T-helper 2 cell treated with Interferon-gamma antibody and Interleukin-4, amounts not matched to agents 100 ng/mL and 5 ng/mL, for 36 hours (primary cell): ENCODE measurements around the gene SPOPL. TPM values are rescaled to one million over a fixed set of nuclear protein-coding genes. Genes with fewer than 3 reads are reported as not detected.
"Not testable (repeated sequence)": the region's sequence is repeated elsewhere in the genome, so short reads cannot be mapped to it uniquely, and the experiment has no call there.

Experiments
- intact Hi-C: fragments of 100-400 bp; cut with micrococcal nuclease; formaldehyde crosslinking; loops from one replicate; pipeline ENCODE4 v1.15.1; 2023
- total RNA-seq: library from RNA; stranded (reverse); gene quantifications from 2 replicates; pipeline ENCODE4 v1.2.3, GENCODE V29; 2022

The SPOPL gene
- total RNA-seq = 12.3 and 13.4 TPM in 2 replicates

DNA sequence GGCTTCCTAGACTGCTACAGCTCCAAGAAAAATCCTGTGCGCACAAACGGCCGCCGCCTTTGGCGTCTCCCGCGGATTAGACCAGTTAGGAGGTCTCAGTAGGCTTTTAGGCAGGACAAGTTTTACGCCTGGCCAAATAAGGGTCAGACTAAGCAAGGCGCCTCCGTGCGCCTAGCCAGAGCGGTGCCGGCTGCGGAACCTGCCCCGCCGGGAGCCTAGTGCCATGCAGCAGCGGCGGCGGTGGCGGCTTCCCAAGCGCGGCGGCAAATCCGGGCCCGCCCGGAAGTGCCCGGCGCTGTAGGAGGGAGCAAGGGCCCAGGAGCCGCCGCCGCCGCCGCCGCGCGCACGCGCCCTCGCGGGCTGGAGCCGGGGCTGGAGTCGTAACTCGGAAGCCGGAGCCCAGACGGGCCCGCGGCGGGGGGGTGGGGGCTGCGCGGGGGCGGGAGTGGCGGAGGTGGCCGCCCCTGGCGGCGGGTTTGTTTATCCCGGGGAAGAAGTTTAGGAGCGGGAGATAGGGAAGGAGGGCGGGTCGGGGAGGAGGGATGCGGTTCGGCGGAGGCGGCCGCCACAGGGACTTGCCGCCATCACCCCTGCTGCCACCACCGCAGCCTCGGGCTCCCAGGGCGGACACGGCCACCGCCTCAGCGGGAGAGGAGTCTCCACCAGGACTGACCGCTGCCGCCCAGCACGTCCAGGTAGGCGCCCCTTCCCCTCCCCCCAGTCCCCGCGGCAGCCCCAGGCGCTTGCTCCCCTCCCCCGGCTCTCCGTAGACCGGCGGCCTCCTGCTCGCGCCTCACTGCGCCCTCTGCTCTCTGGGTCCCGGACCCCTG, at the start of gene SPOPL:
Gene SPOPL (plus strand): TSS at position 346 of the 830 bp plus-strand sequence. CDS start 48,447 bp downstream, outside the sequence.
- intact Hi-C loops = loop anchor here (2.0 kb wide), 1 partner anchor 15 kb away; no protein-coding TSS in a partner anchor

DNA sequence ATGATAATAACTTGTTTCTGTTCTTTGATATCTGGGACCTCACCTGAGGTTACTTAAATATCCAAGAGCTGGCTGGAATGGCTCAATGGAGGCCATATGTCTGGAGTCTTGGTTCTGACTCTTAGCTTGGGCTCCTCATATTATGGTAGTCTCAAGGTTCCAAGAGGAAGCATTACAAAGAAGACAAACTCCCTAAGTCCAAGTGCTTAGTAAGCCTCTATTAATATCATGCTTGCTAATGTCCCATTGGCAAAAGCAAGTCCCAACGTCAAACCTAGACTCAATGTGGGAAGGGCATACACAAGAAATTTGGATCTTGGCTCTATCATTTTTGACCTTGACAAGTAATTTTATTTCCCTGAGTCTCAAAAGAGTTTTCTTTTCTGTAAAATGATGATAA, 49.2 kb upstream of the SPOPL start:
- intact Hi-C loops = no loop called here

DNA sequence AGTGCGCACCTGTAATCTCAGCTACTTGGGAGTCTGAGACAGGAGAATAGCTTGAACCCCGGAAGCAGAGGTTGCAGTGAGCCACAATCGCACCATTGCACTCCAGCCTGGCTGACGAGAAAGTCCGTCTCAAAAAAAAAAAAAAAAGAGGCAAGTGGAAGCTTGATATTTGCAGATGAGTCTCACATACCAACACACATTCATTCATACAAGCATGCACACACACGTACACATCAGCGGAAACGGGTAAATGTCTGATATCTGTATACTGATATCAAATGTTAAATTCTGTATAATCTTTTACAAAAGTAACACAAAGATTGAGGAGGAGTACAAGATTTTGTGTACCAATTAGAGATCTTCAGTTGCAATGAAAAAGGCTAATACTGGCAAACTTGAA, 47.8 kb upstream of the SPOPL start:
- intact Hi-C loops = no loop called here

DNA sequence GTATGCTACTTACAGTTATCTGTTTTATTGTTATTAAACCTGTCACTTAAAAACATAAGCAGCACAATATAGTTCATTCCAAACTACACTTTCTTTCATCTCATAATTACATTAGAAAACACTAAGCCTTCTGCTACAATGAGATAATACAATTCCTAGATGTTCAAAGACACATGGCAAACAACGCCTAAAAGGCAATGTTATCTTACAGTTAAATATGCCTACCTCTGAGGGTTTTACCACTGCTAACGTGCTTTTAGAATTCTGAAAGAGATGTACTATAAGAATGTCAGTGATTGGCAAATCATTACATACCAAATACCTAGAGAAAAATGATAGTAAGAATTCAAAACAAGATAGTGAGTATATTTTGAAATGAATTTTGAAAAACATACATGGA, 46.8 kb upstream of the SPOPL start:
- intact Hi-C loops = no loop called here

DNA sequence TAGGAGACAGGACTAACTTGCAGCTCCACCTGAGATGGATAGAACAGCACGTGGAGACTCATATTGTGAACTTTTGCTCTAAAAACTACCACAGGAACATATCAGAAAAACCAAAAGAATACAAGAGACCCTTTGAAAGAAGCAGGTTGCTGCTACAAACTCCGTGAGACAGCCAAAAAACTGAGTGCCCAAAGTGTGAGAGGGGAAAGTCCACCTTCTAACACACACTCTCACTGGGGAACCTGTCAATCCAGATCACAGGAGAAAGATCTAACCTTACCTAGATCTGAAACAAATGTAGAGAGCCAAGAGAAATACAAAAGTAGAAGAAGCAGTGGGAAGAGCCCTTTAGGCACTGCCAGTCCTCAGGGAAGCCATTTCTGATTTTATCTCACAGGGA, 46.3 kb upstream of the SPOPL start:
- intact Hi-C loops = no loop called here

DNA sequence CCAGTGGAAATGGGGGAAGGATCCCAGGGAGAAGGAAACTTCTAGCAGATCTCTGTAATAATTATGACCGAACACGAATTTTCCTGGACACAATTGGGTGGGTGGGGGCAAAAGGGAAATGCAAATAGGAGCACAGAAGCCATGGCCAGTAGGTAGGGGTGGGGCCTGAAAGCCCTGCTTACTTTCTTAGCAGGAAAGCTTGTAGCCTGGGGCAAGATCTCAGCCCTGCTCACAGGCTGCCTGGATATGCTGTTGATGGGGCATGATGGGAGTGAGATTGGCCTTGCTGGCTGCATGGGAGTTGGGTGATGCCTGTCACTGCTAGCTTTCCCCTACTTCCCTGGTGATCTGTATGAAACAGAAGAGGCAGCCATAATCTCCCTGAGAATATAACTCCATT, 45.9 kb upstream of the SPOPL start:
- intact Hi-C loops = no loop called here

DNA sequence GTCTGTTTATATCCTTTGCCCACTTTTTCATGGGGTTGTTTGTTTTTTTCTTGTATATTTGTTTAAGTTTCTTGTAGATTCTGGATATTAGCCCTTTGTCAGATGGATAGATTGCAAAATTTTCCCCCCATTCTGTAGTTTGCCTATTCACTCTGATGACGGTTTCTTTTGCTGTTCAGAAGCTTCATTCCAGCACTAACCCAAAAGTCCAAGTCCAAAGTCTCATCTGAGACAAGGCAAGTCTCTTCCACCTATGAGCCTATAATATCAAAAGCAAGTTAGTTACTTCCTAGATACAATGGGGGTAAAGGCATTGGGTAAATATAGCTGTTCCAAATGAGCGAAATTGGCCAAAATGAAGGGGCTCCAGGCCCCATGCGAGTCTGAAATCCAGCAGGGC, 38.9 kb upstream of the SPOPL start:
- intact Hi-C loops = not testable (repeated sequence)

DNA sequence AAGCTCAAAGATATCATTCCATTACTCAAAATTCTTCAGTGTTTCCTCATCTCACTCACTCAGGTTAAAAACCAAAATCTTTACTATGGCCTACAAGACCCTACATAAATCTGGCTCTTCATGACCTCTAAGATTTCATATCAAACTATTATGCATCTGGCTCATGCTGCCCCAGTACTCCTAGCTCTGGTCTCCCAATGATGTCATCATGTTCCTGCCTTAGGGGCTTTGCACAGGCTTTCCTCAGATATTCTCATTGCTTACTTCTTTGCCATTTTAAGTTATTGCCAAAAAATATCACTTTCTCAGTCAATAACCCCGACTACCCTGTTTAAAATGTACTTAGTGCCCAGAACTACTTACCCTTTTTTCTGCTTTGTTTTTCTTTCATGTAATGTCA, 33.0 kb upstream of the SPOPL start:
- intact Hi-C loops = no loop called here

DNA sequence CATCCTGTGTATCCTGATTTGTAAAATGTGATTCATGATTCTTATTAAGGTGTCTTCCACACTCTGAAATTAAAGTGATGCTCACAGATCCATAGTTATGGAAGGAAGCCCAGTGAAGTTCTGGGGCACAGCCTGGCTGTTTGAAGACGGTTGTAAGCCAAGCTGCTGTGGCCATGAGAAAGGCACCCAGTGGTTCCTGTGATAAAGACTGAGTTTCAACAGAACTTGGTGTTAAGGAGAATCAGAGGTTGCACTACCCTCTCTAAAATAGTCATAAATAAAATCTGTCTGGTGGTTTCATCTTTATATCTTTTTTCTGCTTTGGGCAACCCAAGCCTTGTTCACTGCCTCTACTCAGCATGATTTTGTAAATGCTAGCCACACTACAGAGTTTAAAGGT, 32.2 kb upstream of the SPOPL start:
- intact Hi-C loops = no loop called here

DNA sequence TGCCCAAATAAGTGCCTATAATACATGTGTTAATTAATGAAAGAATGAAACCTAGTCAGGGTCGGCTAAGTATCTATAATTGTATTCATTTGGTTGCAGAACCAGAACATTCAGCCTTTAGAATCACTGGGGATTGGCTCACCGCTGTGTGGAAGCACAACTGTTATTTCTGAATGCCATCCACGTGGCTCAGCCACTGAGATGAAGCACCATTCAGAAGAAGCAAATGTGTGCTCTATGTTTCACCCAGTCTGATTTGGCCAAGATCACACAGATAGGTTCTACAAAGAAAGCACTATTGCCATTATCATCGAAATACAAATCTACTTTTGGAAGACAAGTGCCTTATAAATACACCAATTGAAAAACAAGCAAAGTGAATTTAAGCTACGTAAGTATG, 30.6 kb upstream of the SPOPL start:
- intact Hi-C loops = no loop called here

DNA sequence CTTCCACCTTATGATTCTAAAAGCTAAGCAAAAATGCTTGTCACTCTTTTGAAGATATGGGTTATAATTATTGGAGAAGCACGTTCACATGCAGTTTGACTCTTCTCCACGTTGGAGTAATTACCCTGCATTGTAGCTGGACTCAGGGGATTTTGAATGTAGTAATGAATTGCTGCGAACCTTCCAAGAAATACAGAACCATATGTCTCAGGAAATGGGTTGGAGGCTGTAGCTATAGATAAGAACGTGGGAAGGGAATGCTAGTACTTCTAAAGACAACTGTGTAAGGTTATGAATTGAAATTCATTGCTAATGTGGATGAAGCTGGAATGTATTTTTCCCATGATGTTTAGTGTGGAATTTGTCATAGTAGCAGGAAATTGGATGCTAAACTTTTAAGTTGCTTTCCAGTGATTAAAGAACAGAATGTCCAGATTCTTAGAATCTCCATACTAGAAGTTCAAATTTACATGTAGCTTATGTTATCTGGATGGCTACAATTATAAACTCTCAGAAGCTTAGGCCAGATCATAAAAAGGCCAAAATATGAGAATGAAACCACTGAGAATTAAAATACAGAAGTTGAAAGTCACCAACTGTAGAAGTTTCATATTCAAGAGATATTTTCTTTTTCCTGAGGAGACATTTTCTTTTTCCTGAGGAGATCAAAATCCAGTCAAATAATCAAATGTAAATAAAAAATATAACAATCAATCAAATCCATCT, 27.3 kb upstream of the SPOPL start:
- intact Hi-C loops = no loop called here

DNA sequence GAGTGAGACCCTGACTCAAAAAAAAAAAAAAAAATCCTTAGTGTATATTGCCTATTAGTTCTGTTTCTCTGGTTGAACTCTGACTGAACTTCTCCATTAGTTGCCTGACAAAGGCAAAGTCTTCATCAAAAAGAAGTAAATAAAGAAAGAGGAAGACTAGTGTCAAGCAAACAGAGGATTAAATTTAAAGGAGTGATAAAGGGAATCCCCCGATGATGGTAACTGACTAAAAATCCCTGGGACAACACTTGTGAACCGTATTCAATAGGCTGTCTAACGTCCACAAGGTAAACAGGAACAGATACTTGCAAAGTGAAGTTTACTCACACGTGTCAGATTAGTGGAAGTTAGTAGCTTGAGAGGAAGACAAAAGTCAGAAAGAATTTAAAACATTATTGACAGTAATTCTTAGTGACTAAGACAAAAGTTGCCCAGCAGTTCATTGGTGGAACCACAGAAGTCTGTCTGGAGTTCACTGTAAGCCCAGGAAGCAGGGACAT, 26.2 kb upstream of the SPOPL start:
- intact Hi-C loops = no loop called here

DNA sequence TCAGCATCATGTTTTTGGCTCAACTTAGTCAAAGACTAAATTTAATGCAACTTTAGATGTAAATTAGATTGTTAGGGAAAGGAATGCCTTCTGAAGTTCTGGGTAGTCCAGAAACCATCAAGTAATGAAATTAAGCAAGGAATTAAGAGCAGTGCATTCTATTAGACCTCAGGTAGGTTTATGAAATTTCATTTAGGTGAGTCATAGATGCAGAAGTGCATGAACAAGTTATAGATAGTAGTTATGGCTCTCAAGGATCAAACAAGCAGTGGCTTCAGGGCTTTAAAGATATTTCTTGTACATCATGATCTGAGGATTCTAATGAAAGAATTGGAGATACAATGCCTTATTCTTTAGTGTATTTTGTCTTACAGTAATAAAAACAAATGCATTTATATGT, 25.4 kb upstream of the SPOPL start:
- intact Hi-C loops = no loop called here

DNA sequence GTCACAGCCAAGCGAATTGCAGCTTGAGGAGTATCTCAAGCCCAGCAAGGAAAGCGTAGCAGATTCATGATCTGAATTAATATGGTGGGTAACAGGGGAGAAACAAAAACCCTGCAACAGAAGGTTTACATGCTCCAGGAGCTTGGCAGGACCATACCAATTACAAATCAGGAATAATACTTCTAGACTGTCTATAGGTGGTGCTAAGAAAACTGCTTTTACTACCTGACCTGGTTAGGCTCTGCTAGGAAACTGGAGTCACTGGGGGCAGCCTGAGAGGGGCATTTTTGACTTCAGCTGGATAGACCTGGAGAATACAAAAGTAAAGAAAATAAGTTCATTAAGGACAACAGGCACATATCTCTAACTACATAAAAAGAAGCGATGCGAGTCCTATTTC, 24.6 kb upstream of the SPOPL start:
- intact Hi-C loops = no loop called here

DNA sequence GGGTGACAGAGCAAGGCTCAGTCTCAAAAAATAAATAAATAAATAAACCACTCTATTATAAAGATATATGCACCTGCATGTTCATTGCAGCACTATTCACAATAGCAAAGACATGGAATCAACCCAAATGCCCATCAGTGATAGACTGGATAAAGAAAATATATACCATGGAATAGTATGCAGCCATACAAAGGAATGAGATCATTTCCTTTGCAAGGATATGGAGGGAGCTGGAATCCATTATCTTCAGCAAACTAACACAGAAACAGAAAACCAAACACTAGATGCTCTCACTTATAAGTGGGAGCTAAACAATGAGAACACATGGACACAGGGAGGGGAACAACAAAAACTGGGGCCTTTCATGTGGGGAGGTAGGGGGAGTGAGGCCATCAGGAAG, 18.8 kb upstream of the SPOPL start:
- intact Hi-C loops = not testable (repeated sequence)

DNA sequence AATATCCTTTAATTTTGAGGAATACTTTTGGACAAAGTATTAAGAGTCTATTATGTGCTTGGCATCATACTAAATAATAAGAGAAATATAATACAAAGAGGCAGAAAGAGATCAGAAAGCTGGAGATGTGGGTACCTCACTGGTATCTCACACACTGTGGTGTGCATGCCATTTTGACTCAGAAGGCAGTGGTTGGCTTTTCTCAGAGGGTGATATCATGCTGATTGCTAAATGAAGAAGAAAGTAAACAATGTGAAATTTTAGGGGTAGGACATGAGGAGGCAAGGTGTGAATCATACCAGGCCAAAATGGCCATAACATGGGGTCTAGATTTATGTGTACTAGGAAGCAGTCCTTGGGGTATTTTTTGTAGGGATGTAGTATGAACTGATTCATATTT, 16.6 kb upstream of the SPOPL start:
- intact Hi-C loops = no loop called here

DNA sequence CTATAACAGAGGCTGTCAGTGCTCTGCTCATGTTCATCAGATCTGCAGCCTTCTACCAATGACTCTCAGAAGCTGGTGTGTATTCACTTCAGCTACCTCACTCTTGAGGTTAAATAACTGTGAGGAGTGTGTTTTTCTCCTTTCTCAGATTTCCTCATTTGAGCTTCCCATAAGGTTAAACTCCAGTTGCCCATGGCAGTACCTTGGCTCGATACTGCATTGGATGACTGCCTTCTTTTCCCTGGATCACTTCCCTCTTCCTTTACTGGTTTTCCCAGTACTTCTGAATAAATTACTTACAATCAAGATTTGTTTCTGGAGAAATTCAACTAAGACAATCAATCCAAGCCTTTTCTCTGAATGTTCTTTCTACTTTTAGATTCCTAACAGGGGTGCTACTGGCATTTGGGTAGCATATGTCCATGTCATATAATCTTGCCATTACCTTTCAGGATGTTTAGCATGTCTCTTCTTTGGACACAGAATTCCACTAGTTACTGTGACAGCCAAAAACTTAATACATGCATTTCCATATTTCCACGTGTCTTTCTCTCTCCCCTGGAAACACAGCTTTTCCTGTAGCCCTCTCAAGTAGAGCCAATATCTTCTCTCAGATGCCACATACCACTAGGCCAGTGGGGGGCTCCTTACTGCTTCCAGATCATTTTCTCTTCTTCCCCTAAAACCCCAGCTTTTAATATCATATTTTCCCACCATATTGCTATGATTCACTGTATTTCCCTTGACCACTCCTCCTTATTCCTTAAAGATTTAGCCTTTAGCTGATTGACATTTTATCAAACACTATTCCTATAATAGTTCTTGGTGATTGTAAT, 15.0 kb upstream of the SPOPL start:
- intact Hi-C loops = no loop called here

DNA sequence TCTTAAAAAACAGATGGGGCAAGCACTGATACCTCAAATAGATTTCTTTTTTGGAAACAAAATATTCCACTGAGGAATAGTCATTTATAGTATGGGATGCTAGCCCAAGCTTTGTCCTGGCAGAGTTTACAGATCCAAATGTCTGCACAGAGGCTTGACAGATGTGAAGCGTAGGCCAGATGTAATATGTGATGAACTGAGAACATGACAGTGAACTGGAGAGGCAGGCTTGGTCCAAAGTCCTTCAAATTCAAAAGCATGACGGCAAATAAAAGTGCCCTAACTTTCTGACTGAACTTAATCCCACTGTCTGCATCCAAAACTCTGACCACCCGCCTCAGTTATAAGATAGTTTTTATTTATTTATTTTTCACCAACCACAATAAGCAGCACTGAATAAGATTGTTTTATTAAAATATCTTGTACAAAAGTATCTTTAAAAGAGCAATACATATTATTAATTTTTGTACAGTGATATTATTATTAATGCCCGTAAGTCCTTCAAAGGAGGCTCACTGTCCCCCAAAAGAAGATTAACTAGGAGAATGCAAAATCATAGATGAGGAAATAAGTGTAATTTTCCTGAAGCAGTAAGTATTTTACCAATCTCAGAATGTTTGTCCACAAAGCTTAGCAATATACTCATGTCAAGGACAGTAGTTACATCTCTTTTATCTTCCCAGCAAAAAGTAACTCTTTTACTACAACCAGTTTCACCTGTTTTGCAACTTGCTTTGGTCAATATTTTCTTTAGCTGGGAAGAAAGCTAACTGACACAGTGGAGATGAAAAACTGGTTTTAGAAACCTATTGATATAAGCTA, 10.7 kb upstream of the SPOPL start:
- intact Hi-C loops = no loop called here

DNA sequence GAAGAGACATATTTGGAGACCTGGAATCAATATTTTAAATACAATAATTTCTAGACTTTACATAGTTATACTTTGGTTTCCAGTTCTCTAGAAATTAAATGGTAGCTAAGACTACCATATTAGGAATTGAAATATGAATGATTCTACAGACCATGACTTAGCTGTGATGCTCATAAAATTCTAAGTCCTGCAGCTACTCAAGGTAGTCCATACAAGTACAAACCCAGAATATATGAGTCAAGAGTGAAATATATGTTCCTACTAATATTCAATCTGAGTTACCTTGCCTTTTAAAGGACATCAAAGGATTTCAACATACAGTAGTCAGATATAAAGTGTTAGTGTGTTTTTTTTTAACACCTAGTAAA, 10.1 kb upstream of the SPOPL start:
- intact Hi-C loops = no loop called here

DNA sequence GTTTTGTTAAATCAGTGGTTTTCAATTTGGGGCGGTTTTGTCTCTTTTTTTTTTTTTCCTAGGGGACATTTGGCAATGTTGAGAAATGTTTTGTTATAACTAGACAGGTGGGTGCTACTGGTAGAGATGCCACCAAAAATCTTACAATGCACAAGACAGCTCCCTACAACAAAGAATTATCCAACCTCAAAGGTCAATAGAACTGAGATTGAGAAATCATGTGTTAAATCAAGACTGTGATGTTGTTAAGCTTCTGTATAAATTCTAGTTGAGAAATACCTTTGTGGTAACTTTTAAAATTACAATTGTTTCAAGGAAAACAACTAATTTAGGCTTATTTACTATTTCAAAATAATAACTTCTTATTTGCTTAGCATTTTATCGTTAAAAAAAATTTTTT, 9.4 kb upstream of the SPOPL start:
- intact Hi-C loops = no loop called here

DNA sequence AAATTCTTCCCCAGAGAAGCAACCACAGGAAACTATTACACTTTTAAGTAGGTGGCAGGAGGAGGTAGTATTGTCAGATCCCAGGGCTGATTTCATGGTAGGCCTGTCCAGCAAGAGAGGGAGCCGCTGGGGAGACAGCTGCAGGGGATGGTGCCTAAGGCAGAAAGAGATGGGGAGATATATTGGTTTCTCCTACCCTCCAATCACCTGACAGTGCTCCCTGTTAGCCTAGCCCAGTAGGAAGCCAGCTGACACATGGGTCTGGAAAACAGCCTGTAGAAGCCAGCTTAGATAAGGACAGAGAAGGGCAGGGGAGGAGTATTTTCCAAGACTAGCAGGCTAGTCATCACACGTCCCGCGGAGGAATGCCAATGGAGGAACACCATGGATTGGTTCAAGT, 8.2 kb upstream of the SPOPL start:
- intact Hi-C loops = no loop called here
